Islet precursor cell (in vitro differentiated cells): ENCODE results near the gene RERE.
"Not testable (repeated sequence)": the region's sequence is repeated elsewhere in the genome, so short reads cannot be mapped to it uniquely, and the experiment has no call there.

Experiments
- DNase-seq: peaks from one replicate; pipeline ENCODE4 v3.0.0-alpha.2; 2018

Gene RERE

GRCh38 chr1:8751984-8752383 lies 65.5 kb downstream of the RERE start:
- DNase-seq: no peak

- DNase-seq: no peak
These were observed 69.3 kb downstream of the RERE start for GRCh38 chr1:8747879-8748825.

GRCh38 chr1:8746554-8746953 lies 70.9 kb downstream of the RERE start:
- DNase-seq: no peak

GRCh38 chr1:8745749-8746390 lies 71.6 kb downstream of the RERE start:
- peak; percentile 56 for DNase-seq

- DNase-seq: no peak
These were observed 72.1 kb downstream of the RERE start for GRCh38 chr1:8745346-8745745.

GRCh38 chr1:8742022-8742924 lies 75.2 kb downstream of the RERE start:
- no peak for DNase-seq

- no peak for DNase-seq
These were observed 77.4 kb downstream of the RERE start for GRCh38 chr1:8740034-8740449.

- DNase-seq: no peak
These were observed 78.1 kb downstream of the RERE start for GRCh38 chr1:8739377-8739776.

GRCh38 chr1:8736927-8737326 lies 80.5 kb downstream of the RERE start:
- DNase-seq: no peak

GRCh38 chr1:8733484-8733883 lies 84.0 kb downstream of the RERE start:
- DNase-seq: no peak

- DNase-seq: no peak
These were observed 86.3 kb downstream of the RERE start for GRCh38 chr1:8731162-8731561.

- DNase-seq: no peak
These were observed 89.0 kb downstream of the RERE start for GRCh38 chr1:8728464-8728863.

- no peak for DNase-seq
These were observed 89.6 kb downstream of the RERE start for GRCh38 chr1:8727809-8728213.

- not testable (repeated sequence) for DNase-seq
These were observed 90.1 kb downstream of the RERE start for GRCh38 chr1:8727316-8727715.

GRCh38 chr1:8726801-8727186 lies 90.6 kb downstream of the RERE start:
- not testable (repeated sequence) for DNase-seq

GRCh38 chr1:8723010-8723409 lies 94.4 kb downstream of the RERE start:
- DNase-seq: no peak

- no peak for DNase-seq
These were observed 95.1 kb downstream of the RERE start for GRCh38 chr1:8722366-8722765.

GRCh38 chr1:8721679-8722324 lies 95.6 kb downstream of the RERE start:
- DNase-seq: no peak

- DNase-seq: no peak
These were observed 97.1 kb downstream of the RERE start for GRCh38 chr1:8720347-8720746.

GRCh38 chr1:8718850-8719361 lies 98.5 kb downstream of the RERE start:
- DNase-seq: no peak

GRCh38 chr1:8717148-8717547 lies 100.3 kb downstream of the RERE start:
- no peak for DNase-seq

- no peak for DNase-seq
These were observed 101.2 kb downstream of the RERE start for GRCh38 chr1:8716238-8716637.
